Dedifferentiated amniotic fluid mesenchymal stem cell (primary cell): ENCODE results near the gene SPESP1.
A peak's percentile ranks its signal among the peaks of the same experiment; 100 is the strongest.

Experiments used
- DNase-seq: peaks from one replicate; pipeline ENCODE4 v3.0.0-alpha.2; 2016; ENCODE audit errors: extremely low spot score

The SPESP1 gene

DNA sequence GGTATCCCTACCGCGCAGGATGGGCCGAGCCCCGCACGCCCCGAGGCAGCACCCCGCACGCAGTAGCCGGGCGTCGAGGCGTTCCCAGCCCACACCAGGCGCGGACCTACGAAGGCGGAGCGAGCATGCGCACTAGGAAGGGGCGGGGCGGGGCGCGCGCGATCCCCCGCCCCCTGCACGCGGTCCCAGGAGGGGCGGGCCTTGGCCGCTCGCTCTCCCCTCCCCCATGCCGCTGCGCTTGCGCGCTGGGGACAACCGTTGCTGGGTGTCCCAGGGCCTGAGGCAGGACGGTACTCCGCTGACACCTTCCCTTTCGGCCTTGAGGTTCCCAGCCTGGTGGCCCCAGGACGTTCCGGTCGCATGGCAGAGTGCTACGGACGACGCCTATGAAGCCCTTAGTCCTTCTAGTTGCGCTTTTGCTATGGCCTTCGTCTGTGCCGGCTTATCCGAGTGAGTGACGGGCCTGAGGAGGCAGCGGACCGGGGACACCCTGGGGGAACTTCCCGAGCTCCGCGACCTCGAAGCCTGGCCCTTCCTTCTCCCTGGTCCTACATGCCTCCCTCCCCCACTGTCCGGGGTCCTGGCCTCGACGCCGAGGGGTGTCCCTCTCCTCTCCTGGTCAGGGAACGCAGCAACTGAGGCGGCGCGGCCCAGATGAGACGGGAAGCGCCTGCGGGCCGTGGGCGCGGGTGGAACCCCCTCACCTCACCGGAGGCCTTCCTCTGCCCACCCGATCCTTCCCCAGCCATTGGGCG is at the start of gene SPESP1:
Gene SPESP1, plus strand, starts transcription at position 258 of the 755 bp plus-strand sequence. Its CDS starts 129 bp downstream, at position 387.
- DNase-seq: no peak

GRCh38 chr15:68885070-68885469 is 45.3 kb upstream of the SPESP1 start:
- DNase-seq: peak; percentile 83

DNA sequence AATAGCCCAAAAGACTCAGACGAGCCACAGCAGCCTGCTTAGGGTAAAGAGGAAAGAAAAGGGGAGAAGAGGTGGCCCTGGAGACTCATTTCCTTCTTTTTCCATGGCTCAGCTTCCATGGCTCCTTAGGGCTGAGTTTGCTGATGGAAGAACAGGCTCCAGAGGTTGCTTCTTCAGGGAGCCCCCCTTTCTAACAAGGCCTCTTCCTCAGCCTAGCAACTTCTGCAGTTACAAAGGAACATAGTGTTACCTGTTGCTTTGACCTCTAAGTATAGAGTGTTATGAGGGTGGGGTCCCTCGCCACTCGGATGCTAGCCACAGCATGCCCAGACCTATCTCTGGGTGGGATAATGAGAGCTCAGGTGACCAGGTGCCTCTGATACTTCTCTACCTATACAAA is 43.2 kb upstream of the SPESP1 start:
- no peak for DNase-seq

- no peak for DNase-seq
Observed at GRCh38 chr15:68887819-68888218, 42.5 kb upstream of the SPESP1 start.

GRCh38 chr15:68888419-68888818 is 41.9 kb upstream of the SPESP1 start:
- DNase-seq: no peak

DNA sequence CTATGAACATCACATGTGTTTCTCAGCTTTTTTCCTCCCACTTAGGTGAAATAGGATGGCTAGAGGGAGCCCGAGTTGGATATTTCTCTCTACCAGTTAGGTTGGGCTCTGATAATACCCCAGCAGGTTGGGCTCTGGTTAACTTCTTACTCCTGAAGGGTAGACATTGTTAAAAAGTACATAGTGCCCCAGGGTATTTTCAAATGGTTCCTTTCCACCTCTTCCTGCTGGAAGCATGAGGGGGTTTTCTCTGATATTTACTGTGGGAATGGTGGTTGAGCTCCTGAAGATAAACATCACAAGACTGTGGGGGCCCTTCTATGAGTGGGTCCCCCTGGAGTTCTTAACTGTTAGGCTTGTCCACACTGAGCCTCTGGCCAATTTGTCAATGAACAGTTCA is 36.1 kb upstream of the SPESP1 start:
- no peak for DNase-seq

DNA sequence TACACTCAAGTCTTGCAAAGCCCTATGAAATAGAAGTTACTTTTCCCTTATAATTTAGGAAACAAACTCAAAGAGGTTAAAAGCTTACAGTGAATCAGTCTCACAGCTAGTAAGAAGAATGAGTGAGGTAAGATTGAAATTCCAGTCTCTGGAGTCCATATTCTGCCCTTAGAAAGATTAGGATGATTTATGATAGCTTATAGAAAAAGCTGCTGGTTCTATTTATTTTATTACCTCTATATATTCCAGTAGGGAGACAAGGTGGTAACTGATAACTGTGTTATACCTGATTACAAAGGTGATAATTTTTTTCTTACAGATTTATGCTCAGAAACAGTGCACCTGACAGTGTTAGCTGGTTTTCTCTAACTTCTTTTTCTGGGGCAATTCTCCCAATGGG is 34.1 kb upstream of the SPESP1 start:
- DNase-seq: no peak

GRCh38 chr15:68897016-68897415 is 33.3 kb upstream of the SPESP1 start:
- DNase-seq: no peak

DNA sequence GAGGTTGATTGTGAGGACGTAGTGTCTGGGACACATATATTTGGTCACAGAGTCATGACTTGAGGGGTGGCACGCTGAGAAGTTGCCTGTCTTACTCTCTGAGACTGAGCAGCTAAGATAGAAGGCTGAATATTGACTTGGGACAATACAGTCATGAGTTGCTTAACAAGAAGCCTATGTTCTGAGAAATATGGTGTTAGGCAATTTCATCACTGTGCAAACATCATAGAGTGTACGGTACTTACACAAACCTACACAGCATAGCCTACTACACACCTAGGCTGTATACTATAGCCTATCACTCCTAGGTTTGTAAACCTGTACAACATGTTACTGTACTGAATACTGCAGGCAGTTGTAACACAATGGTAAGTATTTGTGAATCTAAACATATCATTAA is 30.3 kb upstream of the SPESP1 start:
- DNase-seq: no peak

GRCh38 chr15:68907396-68907923 is 22.9 kb upstream of the SPESP1 start:
- no peak for DNase-seq

GRCh38 chr15:68909601-68910100 is 20.7 kb upstream of the SPESP1 start:
- DNase-seq: no peak

- DNase-seq: no peak
Observed at GRCh38 chr15:68910341-68910740, 20.0 kb upstream of the SPESP1 start.

DNA sequence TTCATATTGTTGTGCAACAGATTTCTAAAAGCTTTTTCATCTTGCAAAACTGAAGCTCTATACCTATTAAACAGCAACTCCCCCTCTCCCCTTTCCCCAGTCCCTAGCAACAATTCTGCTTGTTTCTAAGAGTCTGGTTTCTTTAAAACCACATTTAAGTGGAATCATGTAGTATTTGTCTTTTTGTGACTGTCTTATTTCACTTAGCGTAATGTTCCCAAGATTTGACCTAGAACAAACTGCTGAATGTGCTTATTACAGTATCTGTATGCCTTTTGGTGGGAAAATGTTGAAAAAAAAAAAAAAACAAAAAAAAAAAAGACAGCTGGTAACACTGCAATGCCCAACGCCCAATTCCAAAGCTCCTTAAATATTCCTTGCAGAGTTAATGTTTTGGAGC is 19.5 kb upstream of the SPESP1 start:
- no peak for DNase-seq

DNA sequence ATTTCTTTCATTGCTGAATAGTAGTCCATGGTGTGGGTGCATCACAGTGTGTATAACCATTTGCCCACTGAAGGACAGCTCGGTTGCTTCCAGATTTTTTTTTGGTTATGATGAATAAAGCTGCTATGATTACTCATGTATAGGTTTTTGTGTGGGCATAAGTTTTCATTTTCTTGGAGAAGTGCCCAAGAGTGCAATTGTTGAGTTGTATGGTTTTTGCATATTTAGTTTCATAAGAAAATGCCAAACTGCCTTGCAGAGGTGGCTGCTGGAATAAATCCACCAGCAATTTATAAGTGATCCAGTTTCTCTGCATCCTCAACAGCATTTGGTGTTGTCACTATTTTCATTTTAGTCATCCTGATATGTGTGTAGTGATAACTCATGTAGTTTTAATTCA is 8.4 kb upstream of the SPESP1 start:
- DNase-seq: no peak

DNA sequence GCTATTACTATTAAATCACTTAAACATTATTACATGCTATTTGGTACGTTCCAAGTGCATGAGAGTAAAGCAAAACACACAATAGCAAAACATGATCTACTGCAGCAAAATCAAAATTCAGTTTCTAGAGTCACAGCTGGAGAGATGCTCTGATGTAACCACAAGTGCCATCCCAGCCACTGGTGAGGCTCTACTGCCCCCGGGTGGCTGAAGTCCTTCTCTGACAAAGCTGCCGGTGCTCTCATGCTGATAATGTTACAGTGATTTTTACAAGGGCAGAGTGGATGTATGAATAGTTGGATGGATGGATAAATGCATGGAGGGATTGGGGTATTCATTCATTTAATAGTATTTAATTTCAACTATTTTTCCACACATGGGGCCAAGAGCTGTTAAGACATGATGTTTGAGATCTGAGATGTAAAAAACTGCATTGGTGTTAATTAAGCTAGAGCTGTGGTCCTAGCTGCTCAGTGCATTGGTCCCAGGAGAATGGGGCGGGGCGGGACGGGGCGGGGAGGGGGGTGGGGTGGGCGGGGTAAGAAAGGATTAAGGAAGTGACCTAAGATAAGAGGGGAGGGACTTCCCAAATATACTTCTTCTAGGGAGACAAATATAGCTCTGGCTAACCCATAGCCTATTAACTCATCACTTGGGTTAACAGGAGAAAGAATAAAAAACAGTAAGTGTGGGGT is 5.3 kb upstream of the SPESP1 start:
- peak; percentile 82 for DNase-seq

- DNase-seq: no peak
Observed at GRCh38 chr15:68933001-68933400, 2.7 kb downstream of the SPESP1 start.

DNA sequence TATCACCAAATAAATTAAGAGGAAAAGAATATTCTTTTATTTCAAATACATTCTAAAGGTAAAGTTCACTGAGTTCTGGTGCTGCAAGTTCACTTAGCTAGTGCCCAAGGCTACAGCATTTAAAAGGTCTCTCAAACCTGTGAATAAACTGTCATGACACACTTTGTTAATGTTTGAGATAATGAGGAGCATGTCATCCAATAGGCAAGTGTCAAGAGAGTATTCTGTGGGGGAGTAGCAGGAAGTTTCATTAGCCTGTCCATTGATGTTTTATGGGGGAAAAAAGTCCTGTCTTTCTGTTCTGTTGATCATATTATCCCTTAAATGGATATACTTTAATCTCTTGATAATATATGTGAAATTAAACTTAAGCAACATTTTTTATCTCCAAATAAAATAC is 4.0 kb downstream of the SPESP1 start:
- no peak for DNase-seq

- no peak for DNase-seq
Observed at GRCh38 chr15:68935400-68935937, 5.1 kb downstream of the SPESP1 start.

DNA sequence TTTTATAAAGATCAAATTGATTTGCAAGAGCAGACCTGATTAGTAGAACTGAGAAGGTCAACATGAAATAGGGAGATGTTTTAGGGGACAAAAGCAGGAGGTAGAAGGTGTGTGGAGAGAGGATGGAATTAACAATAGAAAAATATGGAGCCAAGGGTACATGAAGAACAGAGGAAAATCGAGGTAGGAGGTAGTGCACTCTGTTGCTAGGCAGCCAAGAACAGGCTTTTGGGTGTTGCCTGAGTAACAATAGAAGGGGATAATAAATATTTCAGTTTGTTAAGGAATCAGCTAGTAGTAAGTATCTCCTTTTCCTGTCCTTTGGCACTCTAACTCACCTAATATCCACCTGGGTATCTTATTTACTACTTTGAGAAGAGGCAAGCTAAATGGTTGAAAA is 9.2 kb downstream of the SPESP1 start:
- DNase-seq: no peak

DNA sequence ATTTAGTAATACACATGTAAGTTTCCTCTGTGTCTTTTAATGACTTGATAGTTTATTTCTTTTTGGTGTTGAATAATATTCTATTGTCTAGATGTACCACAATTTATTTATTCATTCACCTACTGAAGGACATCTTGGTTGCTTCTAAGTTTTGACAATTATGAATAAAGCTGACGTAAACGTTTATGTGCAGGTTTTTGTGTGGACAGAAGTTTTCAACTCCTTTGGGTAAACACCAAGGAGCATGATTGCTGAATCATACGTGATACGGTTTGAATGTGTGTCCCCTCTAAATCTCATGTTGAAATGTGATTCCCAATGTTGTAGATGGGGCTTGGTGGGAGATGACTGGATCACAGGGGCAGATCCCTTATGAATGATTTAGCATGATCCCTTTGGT is 21.5 kb downstream of the SPESP1 start:
- no peak for DNase-seq

GRCh38 chr15:68957696-68958095 is 27.4 kb downstream of the SPESP1 start:
- no peak for DNase-seq

GRCh38 chr15:68958597-68958996 is 28.3 kb downstream of the SPESP1 start:
- DNase-seq: no peak

DNA sequence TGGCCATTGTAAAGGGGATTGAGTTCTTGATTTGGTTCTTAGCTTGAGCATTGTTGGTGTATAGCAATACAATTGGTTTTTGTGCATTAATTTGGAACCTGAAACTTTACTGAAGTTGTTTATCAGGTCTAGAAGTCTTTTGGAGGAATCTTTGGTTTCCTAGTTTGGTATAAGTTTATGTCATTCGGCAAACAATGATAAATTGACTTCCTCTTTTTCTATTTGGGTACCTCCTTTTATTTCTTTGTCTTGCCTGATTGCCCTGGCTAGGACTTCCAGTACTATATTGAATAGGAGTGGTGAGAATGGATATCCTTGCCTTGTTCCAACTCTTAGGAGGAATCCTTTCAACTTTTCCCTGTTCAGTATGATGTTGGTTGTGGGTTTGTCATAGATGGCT is 32.1 kb downstream of the SPESP1 start:
- no peak for DNase-seq
